Peyer's patch (tissue), 4 donors: ENCODE data around the gene SUPT5H.

ENCODE experiments used
- POLR2A ChIP-seq, 2 donors: fragments of 450-650 bp; IDR thresholded peaks; one replicate each; pipeline ENCODE4 v1.5.1; 2017; ENCODE audit warnings: antibody characterized with exemption in 2 of 2, mild to moderate bottlenecking in 2 of 2, moderate library complexity in 2 of 2
- TF ChIP-seq, protein P1 (sequence below), 6 experiments: fragments of 450-650 bp in 4 of 6; fragments of 200-600 bp in 2 of 6; sonication (generic) in 1 of 6; IDR thresholded peaks; one replicate each; pipeline ENCODE4 v1.5.1; 2017 to 2019; ENCODE audit warnings: antibody characterized with exemption in 6 of 6, mild to moderate bottlenecking in 3 of 6, moderate library complexity in 1 of 6

DNA sequence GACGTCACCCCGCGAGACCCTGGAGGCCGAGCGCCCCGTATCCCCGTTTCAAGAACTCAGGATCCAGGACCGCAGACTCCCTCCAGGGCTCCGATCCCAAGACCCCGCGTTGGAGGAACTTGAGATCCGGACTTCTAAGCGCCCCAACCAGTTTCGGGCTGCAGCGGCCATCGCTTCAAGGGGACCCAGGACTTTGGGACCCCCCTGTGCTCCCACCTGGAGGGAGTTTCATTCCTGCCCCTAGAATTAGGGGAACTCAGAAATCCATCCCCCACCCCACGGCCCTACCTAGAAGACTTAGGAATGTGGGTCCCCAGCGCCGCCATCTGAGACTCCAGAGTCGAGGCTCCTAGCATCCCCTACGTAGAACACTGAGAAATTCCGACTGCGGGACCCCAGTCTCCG, 32.5 kb upstream of the SUPT5H start:
- TF ChIP-seq, protein P1, sequence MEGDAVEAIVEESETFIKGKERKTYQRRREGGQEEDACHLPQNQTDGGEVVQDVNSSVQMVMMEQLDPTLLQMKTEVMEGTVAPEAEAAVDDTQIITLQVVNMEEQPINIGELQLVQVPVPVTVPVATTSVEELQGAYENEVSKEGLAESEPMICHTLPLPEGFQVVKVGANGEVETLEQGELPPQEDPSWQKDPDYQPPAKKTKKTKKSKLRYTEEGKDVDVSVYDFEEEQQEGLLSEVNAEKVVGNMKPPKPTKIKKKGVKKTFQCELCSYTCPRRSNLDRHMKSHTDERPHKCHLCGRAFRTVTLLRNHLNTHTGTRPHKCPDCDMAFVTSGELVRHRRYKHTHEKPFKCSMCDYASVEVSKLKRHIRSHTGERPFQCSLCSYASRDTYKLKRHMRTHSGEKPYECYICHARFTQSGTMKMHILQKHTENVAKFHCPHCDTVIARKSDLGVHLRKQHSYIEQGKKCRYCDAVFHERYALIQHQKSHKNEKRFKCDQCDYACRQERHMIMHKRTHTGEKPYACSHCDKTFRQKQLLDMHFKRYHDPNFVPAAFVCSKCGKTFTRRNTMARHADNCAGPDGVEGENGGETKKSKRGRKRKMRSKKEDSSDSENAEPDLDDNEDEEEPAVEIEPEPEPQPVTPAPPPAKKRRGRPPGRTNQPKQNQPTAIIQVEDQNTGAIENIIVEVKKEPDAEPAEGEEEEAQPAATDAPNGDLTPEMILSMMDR (IDR thresholded peaks at IDR 0.05) = no peak
- TF ChIP-seq POLR2A (IDR thresholded peaks at IDR 0.05) = no peak
